Muscle of back (tissue), 11 donors: Measurements from ENCODE around the gene EVI5L. TPM values are rescaled to one million over a fixed set of nuclear protein-coding genes. Genes with fewer than 3 reads are reported as not detected.
A peak's percentile ranks its signal among the peaks of the same experiment; 100 is the strongest.
"Not testable (repeated sequence)": the region's sequence is repeated elsewhere in the genome, so short reads cannot be mapped to it uniquely, and the experiment has no call there.

Experiments used
- DNase-seq, 3 donors: peaks; one replicate each; pipeline versions ENCODE4 v3.0.0 to v3.0.0-alpha.2; 2013
- polyA plus RNA-seq, 10 donors: library from polyadenylated mRNA; unstranded; fragments of 120-200 nt; gene quantifications; one replicate each; pipeline ENCODE4 v1.2.1, GENCODE V29; 2013; ENCODE audit not compliant: insufficient read length in 10 of 10

The EVI5L gene
- polyA plus RNA-seq, 10 donors: 11.1 to 14.8 (median 13.3) TPM

GRCh38 chr19:7871437-7872305 lies 41.7 kb downstream of the EVI5L start:
- DNase-seq: peak; percentile 59 to 92 (median 76)

GRCh38 chr19:7872306-7873204 lies 42.5 kb downstream of the EVI5L start:
- DNase-seq: no peak

- no peak for DNase-seq
Measured at GRCh38 chr19:7873304-7874075, 43.5 kb downstream of the EVI5L start.

- DNase-seq: peak in 1 of 3 donors; percentile 47
Measured at GRCh38 chr19:7874076-7874896, 44.3 kb downstream of the EVI5L start, which contains the start of gene PRR36. PRR36 (minus strand) TSS chr19:7874390; CDS start chr19:7873689, 701 bp downstream.

GRCh38 chr19:7874897-7875273 lies 44.9 kb downstream of the EVI5L start:
- no peak for DNase-seq

GRCh38 chr19:7877249-7877836 lies 47.3 kb downstream of the EVI5L start:
- DNase-seq: no peak

GRCh38 chr19:7879111-7879807 lies 49.2 kb downstream of the EVI5L start:
- no peak for DNase-seq

- DNase-seq: no peak
Measured at GRCh38 chr19:7879836-7880235, 49.8 kb downstream of the EVI5L start.

GRCh38 chr19:7881910-7882309 lies 51.9 kb downstream of the EVI5L start:
- DNase-seq: no peak

GRCh38 chr19:7883105-7883504 lies 53.1 kb downstream of the EVI5L start:
- DNase-seq: no peak

GRCh38 chr19:7883796-7884570 lies 54.0 kb downstream of the EVI5L start:
- no peak for DNase-seq

- no peak for DNase-seq
Measured at GRCh38 chr19:7885818-7886217, 55.8 kb downstream of the EVI5L start.

- no peak for DNase-seq
Measured at GRCh38 chr19:7887408-7888144, 57.6 kb downstream of the EVI5L start.

- peak in 2 of 3 donors; percentile 23 to 30 for DNase-seq
Measured at GRCh38 chr19:7888145-7888825, 58.3 kb downstream of the EVI5L start, which contains the start of gene LRRC8E. LRRC8E (plus strand) TSS chr19:7888510; CDS start chr19:7895604, 7,094 bp downstream.

- no peak for DNase-seq
Measured at GRCh38 chr19:7888826-7889217, 58.8 kb downstream of the EVI5L start.

GRCh38 chr19:7893362-7894101 lies 63.5 kb downstream of the EVI5L start:
- not testable (repeated sequence) for DNase-seq
